ENCODE measurements around the gene ARPC1A.

ARPC1A gene

DNA sequence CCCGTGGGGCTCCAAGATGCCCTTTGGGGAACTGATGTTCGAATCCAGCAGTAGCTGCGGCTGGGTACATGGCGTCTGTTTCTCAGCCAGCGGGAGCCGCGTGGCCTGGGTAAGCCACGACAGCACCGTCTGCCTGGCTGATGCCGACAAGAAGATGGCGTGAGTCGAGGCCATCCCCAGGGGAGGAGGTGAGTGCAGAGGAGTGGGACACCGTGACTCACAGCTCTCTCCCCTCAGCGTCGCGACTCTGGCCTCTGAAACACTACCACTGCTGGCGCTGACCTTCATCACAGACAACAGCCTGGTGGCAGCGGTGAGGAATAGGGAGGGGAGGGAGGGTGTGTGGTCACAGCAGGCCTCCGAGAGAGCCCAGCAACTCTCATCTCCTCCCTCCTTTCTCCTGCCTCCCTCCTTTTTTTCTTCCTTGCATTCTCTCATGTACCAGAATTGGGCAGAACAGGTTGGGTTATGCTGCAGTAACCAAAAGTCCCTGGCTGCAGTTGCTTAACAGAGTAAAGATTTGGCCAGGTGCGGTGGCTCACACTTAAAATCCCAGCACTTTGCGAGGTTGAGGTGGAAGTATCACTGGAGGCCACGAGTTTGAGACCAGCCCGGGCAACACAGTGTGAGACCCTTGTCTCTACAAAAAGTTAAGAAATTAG, 65.4 kb downstream of the ARPC1A start:
- DNase-seq = no peak

DNA sequence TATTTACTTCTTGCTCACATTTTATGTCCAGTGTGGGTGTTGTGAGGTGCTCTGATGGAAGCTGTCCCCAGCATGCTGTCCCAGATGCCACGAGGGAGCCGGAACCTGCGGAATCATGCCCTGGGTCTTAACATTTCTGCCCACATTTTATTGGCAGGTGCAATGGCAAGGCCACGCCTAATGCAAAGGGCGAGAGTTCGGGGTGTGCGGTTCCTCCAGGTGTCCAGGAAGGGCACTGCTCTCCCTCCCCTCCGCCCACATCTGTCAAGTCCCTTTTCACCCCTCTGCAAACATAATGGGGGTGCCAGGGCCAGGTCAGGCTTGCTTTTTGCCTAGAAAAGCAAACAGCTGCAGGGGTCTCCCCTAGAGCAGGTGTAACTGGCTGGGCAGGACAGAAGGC, 66.3 kb downstream of the ARPC1A start:
- DNase-seq = no peak

GRCh38 chr7:99392659-99393354, 67.1 kb downstream of the ARPC1A start:
- peak; percentile 82 for DNase-seq

GRCh38 chr7:99393355-99394187, 67.9 kb downstream of the ARPC1A start:
- DNase-seq = no peak

DNA sequence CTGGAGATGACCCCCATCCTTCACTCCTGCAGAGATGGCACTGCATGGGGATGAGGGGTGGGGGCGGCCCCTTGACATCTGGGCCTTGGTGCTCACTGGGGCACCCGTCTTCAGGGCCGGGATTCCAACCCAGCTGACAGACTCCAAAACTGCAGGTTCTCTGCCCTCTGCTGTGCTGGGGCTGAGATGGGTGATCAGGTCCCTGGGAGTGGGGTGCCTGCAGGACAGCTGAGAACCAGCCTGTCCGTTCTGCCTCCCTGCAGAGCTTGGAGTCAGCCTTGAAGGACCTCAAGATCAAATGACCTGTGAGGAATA, 68.4 kb downstream of the ARPC1A start:
- DNase-seq = no peak

- no peak for DNase-seq
These were observed 70.1 kb downstream of the ARPC1A start for GRCh38 chr7:99395616-99396327.

DNA sequence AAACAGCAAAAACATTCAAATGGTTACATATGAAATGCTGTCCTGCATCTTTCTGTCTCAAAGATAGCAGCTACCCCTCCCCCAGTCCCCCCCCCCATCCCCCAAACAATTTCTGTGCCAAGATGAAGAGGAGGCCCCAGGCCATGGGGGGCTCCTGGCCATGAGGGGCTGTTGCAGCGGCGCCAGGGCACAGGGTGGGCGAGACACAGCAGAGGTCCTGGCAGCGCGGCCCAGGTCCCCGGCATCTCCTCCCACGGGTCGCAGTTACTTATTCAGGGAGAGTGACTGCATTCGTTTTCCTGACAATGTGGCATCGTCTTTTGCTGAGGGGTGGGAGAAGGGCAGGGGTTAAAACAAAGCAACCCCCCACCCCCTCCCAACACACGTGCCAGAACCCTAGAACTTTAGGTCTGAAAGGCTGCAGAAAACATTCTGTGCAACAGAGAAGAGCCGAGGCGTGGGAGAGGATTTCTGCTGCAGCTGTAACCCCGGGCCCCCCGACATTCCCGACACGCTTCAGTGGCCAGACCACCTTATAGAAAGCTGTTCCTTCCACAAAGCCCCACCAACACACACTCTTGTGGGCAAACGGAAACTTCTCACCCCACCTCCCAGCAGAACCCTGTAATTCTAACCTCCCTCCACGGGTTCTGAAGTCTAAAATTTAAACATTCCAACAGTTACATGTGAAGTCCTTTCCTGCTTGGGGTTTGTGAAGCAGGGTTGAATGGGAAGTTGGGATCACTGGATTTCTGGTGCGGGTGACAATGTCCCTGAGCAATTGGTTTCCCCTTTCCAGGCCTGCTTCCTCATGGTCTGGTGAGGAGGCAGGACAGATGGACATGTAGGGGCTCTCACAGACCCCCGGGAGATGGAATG, 71.0 kb downstream of the ARPC1A start:
- no peak for DNase-seq

- DNase-seq = no peak
These were observed 71.7 kb downstream of the ARPC1A start for GRCh38 chr7:99397297-99397983.

GRCh38 chr7:99398891-99399445, 73.3 kb downstream of the ARPC1A start:
- DNase-seq = no peak

- DNase-seq = no peak
These were observed 73.9 kb downstream of the ARPC1A start for GRCh38 chr7:99399597-99399996.

GRCh38 chr7:99402854-99403253, 77.2 kb downstream of the ARPC1A start:
- DNase-seq = no peak

DNA sequence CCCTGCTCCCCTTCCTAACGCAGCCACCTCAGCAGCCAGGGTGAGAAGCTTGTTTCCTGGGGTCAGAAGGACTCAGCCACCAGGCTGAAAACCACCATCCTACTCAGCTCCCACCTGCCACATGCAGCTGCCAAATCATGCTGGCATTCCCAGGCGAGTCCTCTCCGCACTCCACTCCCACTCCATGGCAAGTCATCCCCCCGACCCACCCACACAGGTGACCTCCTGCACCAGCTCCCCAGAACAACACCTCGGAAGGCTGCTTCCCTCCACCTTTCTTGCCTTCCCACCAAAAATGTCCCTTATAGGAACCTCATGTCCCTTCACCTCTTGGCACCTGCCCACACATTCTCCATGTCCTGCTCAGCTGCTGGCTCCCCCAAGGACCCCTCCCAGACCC, 78.1 kb downstream of the ARPC1A start:
- no peak for DNase-seq

- no peak for DNase-seq
These were observed 78.7 kb downstream of the ARPC1A start for GRCh38 chr7:99404235-99404976.

DNA sequence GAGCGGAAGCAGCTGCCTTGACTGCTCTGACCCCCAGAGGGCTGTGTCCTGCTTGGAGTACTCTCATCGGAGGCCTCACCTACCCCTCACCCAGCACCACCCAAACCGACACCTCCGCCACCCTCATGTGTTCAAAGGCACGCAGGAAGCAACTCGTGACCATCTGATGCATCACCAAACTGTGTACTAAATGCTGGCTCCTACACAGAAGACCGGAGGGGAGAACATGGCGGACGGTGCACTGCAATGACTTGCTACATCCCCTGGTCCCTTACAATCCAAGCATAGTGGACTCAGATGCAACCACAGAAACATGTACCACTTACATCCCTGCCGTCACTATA, 79.3 kb downstream of the ARPC1A start:
- no peak for DNase-seq

GRCh38 chr7:99406557-99406956, 80.9 kb downstream of the ARPC1A start:
- no peak for DNase-seq

- DNase-seq = peak; percentile 55
These were observed 82.2 kb downstream of the ARPC1A start for GRCh38 chr7:99407872-99408378.

DNA sequence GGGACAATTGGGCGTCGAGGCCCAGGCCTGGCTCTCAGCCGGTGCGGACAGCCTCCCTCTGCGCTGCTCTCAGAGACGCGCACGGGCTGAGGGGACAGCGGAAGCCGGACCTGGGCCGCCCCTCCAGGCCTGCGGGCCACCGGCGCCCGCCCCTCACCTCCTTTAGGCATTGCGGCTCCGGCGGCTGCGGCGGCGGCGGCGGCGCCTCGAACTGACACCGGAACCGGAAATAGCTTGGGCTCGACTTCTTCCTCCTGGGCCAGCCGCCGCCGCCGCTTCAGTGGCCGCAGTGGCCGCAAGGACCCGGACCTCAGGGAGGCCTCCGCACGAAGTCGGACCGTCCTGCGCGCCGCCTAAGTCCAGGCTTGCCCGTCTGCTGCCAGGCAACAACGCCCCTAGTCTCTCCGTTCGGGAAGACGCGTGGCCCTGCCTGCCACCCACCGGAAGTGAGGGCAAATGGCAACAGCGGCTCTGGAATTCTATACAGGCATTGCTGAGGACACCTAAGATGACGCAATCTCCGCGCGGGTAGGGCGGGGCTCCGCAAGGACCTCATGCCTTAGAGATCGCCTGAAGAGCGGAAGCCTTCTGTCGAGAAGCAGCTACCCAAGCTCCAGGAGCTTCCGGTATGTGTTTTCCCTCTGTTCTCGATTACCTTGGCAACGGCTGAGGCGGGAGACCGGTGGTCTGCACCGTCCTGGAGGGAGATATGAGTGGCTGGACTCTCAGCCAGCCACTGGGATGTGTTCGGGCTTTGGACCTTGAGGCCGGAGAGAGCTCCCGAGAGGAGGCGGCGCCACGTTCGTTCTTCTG, 82.9 kb downstream of the ARPC1A start, which contains the start of the genes BUD31 and PDAP1:
TSS of gene BUD31 (plus strand) at position 591 of the 813 bp plus-strand sequence. CDS start 2,124 bp downstream, outside the sequence.
TSS of gene PDAP1 (minus strand) at position 219 of the 813 bp plus-strand sequence. CDS start at position 170, 49 bp downstream.
- DNase-seq = peak; percentile 94

- DNase-seq = peak; percentile 10
These were observed 83.5 kb downstream of the ARPC1A start for GRCh38 chr7:99409192-99409572.

- no peak for DNase-seq
These were observed 84.1 kb downstream of the ARPC1A start for GRCh38 chr7:99409806-99410205.

Data from activated naive CD4-positive, alpha-beta T cell treated with Interleukin-2 at 50 U/mL for 16 hours (primary cell).